HG02840 (cell line): ENCODE measurements around the gene LPAR2.
"Not testable (repeated sequence)": the region's sequence is repeated elsewhere in the genome, so short reads cannot be mapped to it uniquely, and the experiment has no call there.

Experiments used
- ATAC-seq: cut with Tn5 transposase; IDR thresholded peaks from one replicate; pipeline ENCODE4 v1.9.1; 2021; ENCODE audit warnings: mild to moderate bottlenecking, moderate library complexity, moderate number of reproducible peaks; ENCODE audit not compliant: unreplicated experiment, low FRiP score

The LPAR2 gene

GRCh38 chr19:19602136-19602712, 25.8 kb downstream of the LPAR2 start:
- ATAC-seq, result no peak

- ATAC-seq, result no peak
These were observed 27.2 kb downstream of the LPAR2 start for GRCh38 chr19:19600793-19601330.

- not testable (repeated sequence) for ATAC-seq
These were observed 29.1 kb downstream of the LPAR2 start for GRCh38 chr19:19598728-19599451.

- ATAC-seq, result no peak
These were observed 30.2 kb downstream of the LPAR2 start for GRCh38 chr19:19597809-19598306.

- no peak for ATAC-seq
These were observed 32.8 kb downstream of the LPAR2 start for GRCh38 chr19:19595171-19595701.

- no peak for ATAC-seq
These were observed 33.6 kb downstream of the LPAR2 start for GRCh38 chr19:19594381-19594780.

- ATAC-seq, result no peak
These were observed 35.3 kb downstream of the LPAR2 start for GRCh38 chr19:19592690-19593089.

GRCh38 chr19:19591133-19591825, 36.7 kb downstream of the LPAR2 start:
- ATAC-seq, result no peak

GRCh38 chr19:19588546-19588945, 39.5 kb downstream of the LPAR2 start:
- ATAC-seq, result no peak

GRCh38 chr19:19587771-19588170, 40.2 kb downstream of the LPAR2 start:
- no peak for ATAC-seq

- ATAC-seq, result no peak
These were observed 43.7 kb downstream of the LPAR2 start for GRCh38 chr19:19584356-19584755.

- ATAC-seq, result no peak
These were observed 45.5 kb downstream of the LPAR2 start for GRCh38 chr19:19582471-19582870.

- no peak for ATAC-seq
These were observed 46.6 kb downstream of the LPAR2 start for GRCh38 chr19:19581391-19581790.

GRCh38 chr19:19580418-19580817, 47.6 kb downstream of the LPAR2 start:
- no peak for ATAC-seq

- no peak for ATAC-seq
These were observed 48.3 kb downstream of the LPAR2 start for GRCh38 chr19:19579533-19580361.

GRCh38 chr19:19578252-19578651, 49.8 kb downstream of the LPAR2 start:
- ATAC-seq, result no peak

GRCh38 chr19:19575411-19575810, 52.6 kb downstream of the LPAR2 start:
- no peak for ATAC-seq
